Neural progenitor cell (in vitro differentiated cells): ENCODE data around the gene NOTCH1. TPM values are rescaled to one million over a fixed set of nuclear protein-coding genes. Genes with fewer than 3 reads are reported as not detected.

Experiments used
- DNase-seq: peaks from one replicate; pipeline ENCODE4 v3.0.0-alpha.2; 2016; ENCODE audit warnings: low spot score
- H2AFZ ChIP-seq: fragments of 200-600 bp; sonication (generic); replicated peaks from 2 replicates; pipeline ENCODE4 v1.6.1; 2016; ENCODE audit warnings: antibody characterized with exemption
- H3F3A ChIP-seq: fragments of 200-600 bp; sonication (generic); 2 replicates; pipeline ENCODE4 v1.6.1; 2016; ENCODE audit warnings: antibody characterized with exemption, low read depth
- H3K27ac ChIP-seq: fragments of 200-600 bp; sonication (generic); 2 replicates; pipeline ENCODE4 v1.5.1; 2016; ENCODE audit warnings: mild to moderate bottlenecking
- H3K27me3 ChIP-seq: fragments of 200-600 bp; sonication (generic); 2 replicates; pipeline ENCODE4 v1.6.1; 2016; ENCODE audit warnings: mild to moderate bottlenecking, moderate library complexity
- H3K36me3 ChIP-seq: fragments of 200-600 bp; sonication (generic); 2 replicates; pipeline ENCODE4 v1.5.1; 2016
- H3K4me1 ChIP-seq: fragments of 200-600 bp; sonication (generic); 2 replicates; pipeline ENCODE4 v1.6.1; 2016; ENCODE audit warnings: mixed run types
- H3K4me2 ChIP-seq: fragments of 200-600 bp; sonication (generic); 2 replicates; pipeline ENCODE4 v1.6.1; 2016
- H3K4me3 ChIP-seq: fragments of 200-600 bp; sonication (generic); 2 replicates; pipeline ENCODE4 v1.5.1; 2016
- H3K79me2 ChIP-seq: fragments of 200-600 bp; sonication (generic); 2 replicates; pipeline ENCODE4 v1.6.1; 2016; ENCODE audit warnings: low read depth
- H3K9ac ChIP-seq: fragments of 200-600 bp; sonication (generic); 2 replicates; pipeline ENCODE4 v1.6.1; 2016
- H3K9me3 ChIP-seq: fragments of 200-600 bp; sonication (generic); 2 replicates; pipeline ENCODE4 v1.5.1; 2016; ENCODE audit warnings: low read depth
- H4K20me1 ChIP-seq: fragments of 200-600 bp; sonication (generic); 2 replicates; pipeline ENCODE4 v1.6.1; 2016; ENCODE audit warnings: low read depth
- H3K27ac Mint-ChIP-seq: 3 replicates; pipeline ENCODE4 v1.8.0; 2021; ENCODE audit warnings: mixed read lengths
- H3K27me3 Mint-ChIP-seq: 2 replicates; pipeline ENCODE4 v1.8.0; 2022; ENCODE audit warnings: low read depth, mild to moderate bottlenecking, inconsistent platforms, moderate library complexity, mixed read lengths; ENCODE audit not compliant: insufficient read depth
- H3K36me3 Mint-ChIP-seq: 3 replicates; pipeline ENCODE4 v1.8.0; 2021; ENCODE audit warnings: mixed read lengths
- H3K4me1 Mint-ChIP-seq: 3 replicates; pipeline ENCODE4 v1.8.0; 2021; ENCODE audit warnings: mixed read lengths
- H3K4me3 Mint-ChIP-seq: 3 replicates; pipeline ENCODE4 v1.8.0; 2021; ENCODE audit warnings: mild to moderate bottlenecking, moderate library complexity, mixed read lengths
- H3K9me3 Mint-ChIP-seq: 3 replicates; pipeline ENCODE4 v1.8.0; 2020; ENCODE audit warnings: mixed read lengths
- EZH2 ChIP-seq: fragments of 200-600 bp; sonication (generic); IDR thresholded peaks from 2 replicates; pipeline ENCODE4 v1.6.1; 2017; ENCODE audit warnings: antibody characterized with exemption, mild to moderate bottlenecking, moderate library complexity
- EZH2phosphoT487 ChIP-seq: fragments of 200-600 bp; sonication (generic); IDR thresholded peaks from 2 replicates; pipeline ENCODE4 v1.6.1; 2017; ENCODE audit warnings: antibody characterized with exemption
- total RNA-seq: library from RNA; depleted of rRNA; stranded (reverse); fragments of >200 nt; gene quantifications from 2 replicates; pipeline ENCODE4 v1.2.3, GENCODE V29; 2015; ENCODE audit warnings: low replicate concordance
- TF ChIP-seq, protein P1 (sequence below): fragments of 200-600 bp; sonication (generic); IDR thresholded peaks from 2 replicates; pipeline ENCODE4 v1.5.1; 2017; ENCODE audit warnings: antibody characterized with exemption, mild to moderate bottlenecking

NOTCH1 gene
- total RNA-seq, 1 donor from 2014 or later, result 11.7 TPM

DNA sequence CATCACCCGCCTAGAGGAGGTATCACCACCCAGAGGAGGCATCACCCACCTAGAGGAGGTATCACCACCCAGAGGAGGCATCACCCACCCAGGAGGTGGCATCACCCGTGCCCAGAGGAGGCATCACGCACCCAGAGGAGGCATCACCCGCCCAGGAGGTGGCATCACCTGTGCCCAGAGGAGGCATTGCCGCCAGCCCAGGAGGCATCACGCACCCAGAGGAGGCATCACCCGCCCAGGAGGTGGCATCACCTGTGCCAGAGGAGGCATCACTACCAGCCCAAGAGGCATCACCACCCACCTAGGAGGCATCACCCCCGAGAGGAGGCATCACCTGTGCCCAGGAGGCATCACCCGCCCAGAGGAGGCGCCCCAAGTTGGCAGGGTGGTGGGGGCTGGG, 2.6 kb downstream of the NOTCH1 start:
- H3K36me3 ChIP-seq, result no peaks in the 10 kb centered on the region
- no peak for DNase-seq
- H3K9me3 ChIP-seq, result no peaks in the 10 kb centered on the region
- H3K9me3 Mint-ChIP-seq, result no peaks in the 10 kb centered on the region
- no peak overlapping the region for H3K27ac ChIP-seq
- H3K79me2 ChIP-seq, result peaks cover 70% of the 10 kb centered on the region
- peaks cover 2% of the 10 kb centered on the region for H3K27me3 Mint-ChIP-seq
- H2AFZ ChIP-seq, result no peak overlapping the region
- peaks cover 41% of the 10 kb centered on the region for H3F3A ChIP-seq
- H3K4me2 ChIP-seq, result peak overlapping the region; percentile 86
- TF ChIP-seq EZH2phosphoT487, result no peak
- TF ChIP-seq, protein P1, sequence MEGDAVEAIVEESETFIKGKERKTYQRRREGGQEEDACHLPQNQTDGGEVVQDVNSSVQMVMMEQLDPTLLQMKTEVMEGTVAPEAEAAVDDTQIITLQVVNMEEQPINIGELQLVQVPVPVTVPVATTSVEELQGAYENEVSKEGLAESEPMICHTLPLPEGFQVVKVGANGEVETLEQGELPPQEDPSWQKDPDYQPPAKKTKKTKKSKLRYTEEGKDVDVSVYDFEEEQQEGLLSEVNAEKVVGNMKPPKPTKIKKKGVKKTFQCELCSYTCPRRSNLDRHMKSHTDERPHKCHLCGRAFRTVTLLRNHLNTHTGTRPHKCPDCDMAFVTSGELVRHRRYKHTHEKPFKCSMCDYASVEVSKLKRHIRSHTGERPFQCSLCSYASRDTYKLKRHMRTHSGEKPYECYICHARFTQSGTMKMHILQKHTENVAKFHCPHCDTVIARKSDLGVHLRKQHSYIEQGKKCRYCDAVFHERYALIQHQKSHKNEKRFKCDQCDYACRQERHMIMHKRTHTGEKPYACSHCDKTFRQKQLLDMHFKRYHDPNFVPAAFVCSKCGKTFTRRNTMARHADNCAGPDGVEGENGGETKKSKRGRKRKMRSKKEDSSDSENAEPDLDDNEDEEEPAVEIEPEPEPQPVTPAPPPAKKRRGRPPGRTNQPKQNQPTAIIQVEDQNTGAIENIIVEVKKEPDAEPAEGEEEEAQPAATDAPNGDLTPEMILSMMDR, result no peak
- TF ChIP-seq EZH2, result no peak
- peak overlapping the region; percentile 92 for H3K4me3 Mint-ChIP-seq
- no peak overlapping the region for H3K4me3 ChIP-seq
- H3K27me3 ChIP-seq, result peaks cover 13% of the 10 kb centered on the region
- H3K36me3 Mint-ChIP-seq, result no peaks in the 10 kb centered on the region
- no peak overlapping the region for H3K9ac ChIP-seq
- peaks cover 56% of the 10 kb centered on the region for H3K4me1 ChIP-seq
- no peak overlapping the region for H3K27ac Mint-ChIP-seq
- H4K20me1 ChIP-seq, result peaks cover 76% of the 10 kb centered on the region
- peaks cover 51% of the 10 kb centered on the region for H3K4me1 Mint-ChIP-seq

DNA sequence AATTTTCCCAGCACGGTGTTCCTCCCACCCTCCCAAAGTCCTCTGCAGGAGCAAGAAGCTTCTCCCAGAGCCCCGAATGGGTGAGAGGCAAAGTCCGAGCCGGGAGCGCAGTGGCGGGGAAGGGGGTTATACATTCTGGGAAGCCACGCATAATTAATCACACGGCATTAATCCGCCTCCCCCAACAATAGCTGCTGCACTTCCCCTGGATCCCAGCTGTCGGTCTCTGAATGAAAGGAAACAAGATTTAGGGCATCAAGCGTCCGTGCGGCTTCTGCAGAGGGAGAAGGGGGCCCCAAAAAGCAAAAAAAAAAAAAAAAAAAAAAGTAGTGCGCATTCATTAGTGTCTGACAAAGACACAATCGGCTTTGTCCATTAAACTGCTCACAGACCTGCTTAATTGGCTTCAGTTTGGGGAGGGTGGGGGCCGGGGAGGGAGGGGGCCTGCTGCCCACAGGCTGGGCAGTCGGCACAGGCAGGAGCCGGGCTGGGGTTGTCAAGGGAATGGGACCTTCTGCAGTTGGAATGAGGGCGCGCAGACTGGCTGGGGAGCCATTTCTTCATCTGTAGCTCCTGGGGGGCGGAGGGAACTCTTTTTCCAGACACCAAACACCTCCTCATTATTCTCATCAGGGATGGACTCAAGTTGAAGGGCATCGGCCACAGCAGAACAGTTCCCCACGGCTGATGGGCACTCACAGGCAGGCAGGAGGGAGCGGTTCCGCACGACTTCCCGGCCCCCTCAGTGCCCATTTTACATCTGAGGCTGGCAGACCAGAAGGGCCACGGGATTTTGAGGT, 3.4 kb downstream of the NOTCH1 start:
- Histone ChIP-seq H3K4me2 (peak overlapping the region; percentile 86), H3K27me3 (peaks cover 11% of the 10 kb centered on the region), H3K9me3 (no peaks in the 10 kb centered on the region), H3F3A (peaks cover 39% of the 10 kb centered on the region), H2AFZ (no peak overlapping the region), H3K4me3 (no peak overlapping the region), H3K9ac (no peak overlapping the region), H3K27ac (peak overlapping the region; percentile 19), H3K4me1 (peaks cover 48% of the 10 kb centered on the region), H4K20me1 (peaks cover 84% of the 10 kb centered on the region), H3K36me3 (no peaks in the 10 kb centered on the region), H3K79me2 (peaks cover 78% of the 10 kb centered on the region)
- Mint-ChIP-seq H3K27ac (peak overlapping the region; percentile 82), H3K27me3 (peaks cover 2% of the 10 kb centered on the region), H3K9me3 (no peaks in the 10 kb centered on the region), H3K4me1 (peaks cover 46% of the 10 kb centered on the region), H3K36me3 (no peaks in the 10 kb centered on the region), H3K4me3 (peak overlapping the region; percentile 92)
- TF ChIP-seq EZH2 (no peak), EZH2phosphoT487 (no peak)
- TF ChIP-seq, protein P1, result no peak
- peak; percentile 94 for DNase-seq

DNA sequence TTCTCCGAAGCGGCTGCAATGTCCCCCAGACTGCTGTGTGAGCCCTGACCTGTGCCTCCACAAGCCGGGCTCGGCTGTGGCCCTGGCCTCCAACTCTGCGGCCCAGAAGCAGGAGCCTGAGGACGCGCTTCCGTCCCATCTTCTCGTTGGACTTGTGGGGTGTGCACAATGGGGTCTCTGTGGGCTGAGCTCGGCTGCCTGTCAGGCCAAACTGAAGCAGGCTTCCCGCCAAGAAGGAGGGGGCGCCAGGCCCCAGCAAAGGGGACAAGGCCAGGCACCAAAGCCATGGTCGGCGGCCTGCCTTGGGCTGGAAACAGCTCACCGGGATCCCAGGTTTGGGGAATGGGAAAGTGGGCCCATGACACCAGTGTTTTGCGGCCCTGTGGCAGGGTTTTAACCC, 4.1 kb downstream of the NOTCH1 start:
- Mint-ChIP-seq H3K27me3 (peaks cover 2% of the 10 kb centered on the region), H3K4me1 (peaks cover 41% of the 10 kb centered on the region), H3K4me3 (peak overlapping the region; percentile 92), H3K27ac (no peak overlapping the region), H3K9me3 (no peaks in the 10 kb centered on the region), H3K36me3 (peaks cover 3% of the 10 kb centered on the region)
- TF ChIP-seq, protein P1, result no peak
- TF ChIP-seq EZH2phosphoT487, result no peak
- TF ChIP-seq EZH2, result no peak
- Histone ChIP-seq H3K9ac (no peak overlapping the region), H3K4me2 (peak overlapping the region; percentile 86), H3K27ac (peak overlapping the region; percentile 9), H2AFZ (no peak overlapping the region), H3K9me3 (no peaks in the 10 kb centered on the region), H3K4me1 (peaks cover 41% of the 10 kb centered on the region), H3K36me3 (no peaks in the 10 kb centered on the region), H4K20me1 (peaks cover 86% of the 10 kb centered on the region), H3F3A (peaks cover 37% of the 10 kb centered on the region), H3K27me3 (peaks cover 4% of the 10 kb centered on the region), H3K4me3 (no peak overlapping the region), H3K79me2 (peaks cover 85% of the 10 kb centered on the region)
- no peak for DNase-seq
